ENCODE measurements around the gene PIAS1.

Gene PIAS1

DNA sequence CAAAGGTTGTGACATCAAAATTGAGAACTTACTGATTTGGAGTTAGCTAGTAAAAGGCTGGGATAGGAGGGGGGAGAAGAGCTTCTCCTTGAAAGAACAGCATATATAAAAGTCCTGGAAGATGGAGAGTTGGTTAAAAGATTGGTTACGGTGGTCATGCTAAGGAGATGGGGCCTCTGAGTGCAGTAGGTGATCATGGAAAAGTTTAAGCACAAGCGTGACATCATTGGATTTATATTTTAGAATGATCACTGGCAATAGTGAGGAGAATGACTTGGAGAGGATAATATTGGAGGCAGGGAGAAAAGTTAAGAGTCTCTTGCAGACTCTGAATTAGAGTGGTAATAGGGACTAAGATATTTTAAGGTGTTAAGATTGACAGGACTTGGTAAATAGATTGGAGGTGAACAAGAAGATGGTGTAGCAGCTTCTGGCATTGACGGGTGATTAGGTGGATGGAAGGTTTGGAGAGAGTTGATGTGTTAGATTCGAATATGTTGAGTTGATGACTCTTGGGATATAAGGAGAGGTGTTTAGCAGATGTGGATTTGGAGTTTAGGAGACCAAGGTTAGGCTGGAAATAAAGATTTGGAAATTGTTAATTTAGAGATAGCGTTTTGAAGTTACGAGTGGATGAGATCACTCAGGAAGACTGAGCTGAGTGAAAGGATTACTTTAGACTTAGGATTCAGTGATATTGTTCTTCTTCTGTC, 19.6 kb downstream of the PIAS1 start:
- no peak for DNase-seq

DNA sequence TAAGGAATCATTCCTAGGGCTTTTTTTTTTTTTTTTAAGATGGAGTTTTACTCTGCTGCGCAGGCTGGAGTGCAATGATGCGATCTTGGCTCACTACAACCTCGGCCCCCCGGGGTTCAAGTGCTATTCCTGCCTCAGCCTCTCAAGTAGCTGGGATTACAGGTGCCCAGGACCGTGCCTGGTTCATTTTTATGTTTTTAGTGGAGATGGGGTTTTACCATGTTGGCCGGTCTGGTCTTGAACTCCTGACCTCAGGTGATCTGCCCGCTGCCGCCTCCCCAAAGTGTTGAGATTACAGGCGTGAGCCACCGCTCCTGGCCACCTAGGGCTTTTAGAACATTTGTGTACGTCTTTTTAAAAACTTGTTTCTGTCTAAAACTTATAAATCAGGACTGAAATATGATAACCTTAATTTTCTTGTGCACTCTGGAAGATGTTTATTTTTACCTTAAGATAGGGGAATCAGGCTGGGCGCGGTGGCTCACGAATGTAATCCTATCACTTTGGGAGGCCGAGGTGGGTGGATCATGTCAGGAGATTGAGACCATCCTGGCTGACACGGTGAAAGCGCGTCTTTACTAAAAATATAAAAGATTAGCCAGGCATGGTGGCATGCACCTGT, 21.8 kb downstream of the PIAS1 start:
- no peak for DNase-seq

DNA sequence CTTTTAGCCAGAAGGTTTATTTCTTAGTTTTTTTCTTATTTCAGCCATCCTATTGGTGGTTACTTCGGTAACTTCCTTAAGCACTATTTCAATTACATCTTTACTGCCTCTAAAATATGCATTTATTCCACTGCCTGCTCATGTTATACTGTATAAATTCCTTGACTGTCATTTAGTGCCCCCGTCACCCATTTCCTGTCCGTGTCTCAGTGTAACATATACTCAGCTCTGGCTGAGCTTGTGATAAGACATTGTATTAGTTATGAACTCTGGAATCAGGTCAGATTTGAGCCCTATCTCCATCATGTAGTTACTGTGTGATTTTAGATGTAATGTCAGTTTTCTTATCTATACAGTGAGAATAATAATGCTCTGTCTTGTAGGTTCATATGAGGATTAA, 24.2 kb downstream of the PIAS1 start:
- DNase-seq, result no peak

DNA sequence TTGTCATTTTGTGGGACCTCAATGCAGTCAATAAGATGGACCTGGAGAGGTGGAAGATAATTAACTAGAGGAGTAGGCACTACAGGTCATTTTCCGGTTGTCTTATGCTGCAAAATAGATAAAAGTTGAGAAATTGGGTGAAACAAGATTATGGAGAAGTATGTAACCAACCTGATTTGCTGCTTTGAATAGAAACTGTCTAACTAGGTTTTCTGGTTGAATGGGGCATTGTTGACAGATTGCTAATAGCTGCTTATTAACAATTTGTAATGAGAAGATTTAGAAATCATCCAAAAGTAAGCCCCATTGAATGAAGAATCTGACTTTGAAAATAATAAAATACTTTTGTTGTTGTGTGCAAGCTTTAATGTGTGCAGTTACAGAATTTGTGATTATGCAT, 26.2 kb downstream of the PIAS1 start:
- DNase-seq, result no peak

DNA sequence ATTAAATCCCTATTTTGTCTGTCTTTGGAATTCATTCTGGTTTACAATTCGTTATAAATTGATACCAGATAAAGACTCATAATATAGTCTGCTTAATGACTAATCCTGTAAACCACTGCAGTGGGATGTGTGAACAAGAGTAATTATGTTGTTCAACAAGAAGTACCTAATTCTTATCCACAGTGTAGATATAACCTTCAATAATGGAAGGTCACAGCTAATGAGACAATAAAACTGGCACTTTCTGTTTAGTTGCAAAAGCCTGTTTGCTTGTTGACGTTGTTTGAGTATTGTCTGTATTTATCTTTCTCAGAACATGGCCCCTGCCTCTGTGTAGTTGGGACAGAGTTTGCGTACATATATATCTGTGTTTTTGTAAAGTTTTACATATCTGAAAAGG, 26.7 kb downstream of the PIAS1 start:
- DNase-seq, result no peak

DNA sequence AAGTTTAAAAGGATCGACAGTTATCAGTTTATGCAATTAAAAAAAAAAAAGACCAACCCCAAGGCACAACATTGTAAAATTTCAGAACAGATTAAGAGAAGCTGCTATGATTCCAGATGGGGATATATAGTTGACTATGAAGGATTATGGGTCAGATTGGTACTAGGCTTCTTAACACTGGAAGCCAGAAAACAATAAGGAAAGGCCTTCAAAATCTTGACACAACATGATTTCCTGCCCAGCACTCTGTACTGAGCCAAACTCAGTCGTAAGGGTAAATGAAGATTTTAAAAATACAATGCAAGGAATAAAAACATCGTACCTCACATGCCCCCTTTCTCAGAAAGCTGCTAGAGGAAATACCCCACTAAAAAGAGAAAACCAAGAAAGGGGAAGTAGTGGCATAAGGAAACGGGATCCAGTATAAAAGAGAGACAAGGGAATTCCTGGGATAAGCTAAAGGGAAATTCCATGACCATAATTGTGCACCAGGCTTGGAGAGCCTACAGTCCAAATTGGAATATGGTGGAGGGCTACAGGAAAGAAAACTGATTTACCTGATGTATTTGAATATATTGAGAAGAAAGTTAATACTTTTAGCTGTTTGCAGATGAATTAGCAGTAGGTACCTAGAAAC, 27.9 kb downstream of the PIAS1 start:
- no peak for DNase-seq

DNA sequence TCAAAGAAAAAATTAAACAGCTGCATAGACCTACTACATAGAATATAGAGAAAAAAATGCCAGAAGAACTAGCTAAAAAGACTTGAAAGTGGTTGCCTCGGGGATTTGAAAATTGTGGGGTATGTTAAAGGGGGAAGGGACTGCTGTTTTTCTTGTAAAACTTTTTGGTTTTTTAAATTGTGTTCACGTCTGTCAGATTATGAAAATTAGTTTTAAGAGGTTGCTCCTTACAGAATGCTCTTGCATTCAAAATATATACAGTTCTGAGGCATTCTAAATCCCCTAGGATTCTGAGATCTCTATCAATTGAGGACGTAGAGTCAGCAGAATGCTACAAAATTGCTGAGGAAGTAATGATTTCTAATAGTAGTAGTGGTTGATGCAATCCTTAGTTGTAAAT, 28.6 kb downstream of the PIAS1 start:
- no peak for DNase-seq

DNA sequence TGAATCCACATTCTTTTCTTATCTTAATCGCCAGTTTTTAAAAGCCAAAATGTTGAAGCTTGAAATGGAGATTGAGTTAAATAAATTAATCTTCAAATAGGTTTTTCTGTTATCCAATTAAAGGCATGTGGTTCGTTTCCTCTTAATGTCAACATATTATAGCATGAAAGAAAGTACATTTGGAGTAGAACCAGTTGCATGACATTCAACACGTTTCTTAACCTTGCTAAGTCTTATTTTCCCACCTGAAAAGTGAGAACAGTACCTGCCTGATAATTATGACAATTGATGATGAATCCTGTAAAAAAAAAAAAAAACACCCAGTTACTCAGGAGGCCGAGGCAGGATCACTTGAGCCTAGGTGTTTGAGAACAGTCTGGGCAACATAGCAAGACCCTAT, 29.3 kb downstream of the PIAS1 start:
- DNase-seq, result no peak

DNA sequence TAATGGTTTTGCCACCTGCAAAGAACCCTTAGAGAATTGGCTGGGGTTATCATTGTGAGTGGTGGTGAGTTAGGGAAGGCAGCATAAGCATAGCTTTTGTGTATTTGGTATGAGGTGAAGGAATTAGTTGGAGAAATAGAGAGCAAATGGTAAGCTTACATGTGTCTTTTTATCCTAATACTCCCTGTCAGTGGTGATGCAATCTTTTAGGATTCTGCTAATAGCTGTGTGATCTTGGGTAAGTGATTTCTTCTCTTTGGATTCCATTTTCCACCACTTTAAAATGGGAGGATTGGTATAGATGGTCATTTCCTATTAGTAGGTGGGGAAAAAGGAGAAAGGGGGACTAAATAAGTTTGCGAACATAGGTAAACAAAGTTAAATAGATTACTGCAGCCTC, 30.9 kb downstream of the PIAS1 start:
- DNase-seq, result no peak

DNA sequence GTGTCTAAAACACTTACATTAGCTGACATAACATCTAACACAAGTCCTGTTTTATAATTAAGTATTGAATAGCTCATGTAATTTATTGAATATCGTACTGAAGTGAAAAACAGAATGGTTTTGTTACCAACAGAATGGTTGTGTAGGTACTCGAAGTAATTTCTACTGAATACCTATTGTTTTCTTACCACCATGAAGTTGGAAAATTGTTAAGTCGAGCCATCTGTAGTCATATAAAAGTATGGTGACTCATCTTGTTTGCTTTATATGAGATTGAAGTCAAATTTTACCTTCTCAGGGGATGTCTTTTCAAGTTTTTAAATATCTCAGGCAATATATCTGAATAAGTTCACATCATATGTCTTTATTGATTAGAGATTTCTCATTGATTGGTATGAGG, 37.6 kb downstream of the PIAS1 start:
- DNase-seq, result no peak

DNA sequence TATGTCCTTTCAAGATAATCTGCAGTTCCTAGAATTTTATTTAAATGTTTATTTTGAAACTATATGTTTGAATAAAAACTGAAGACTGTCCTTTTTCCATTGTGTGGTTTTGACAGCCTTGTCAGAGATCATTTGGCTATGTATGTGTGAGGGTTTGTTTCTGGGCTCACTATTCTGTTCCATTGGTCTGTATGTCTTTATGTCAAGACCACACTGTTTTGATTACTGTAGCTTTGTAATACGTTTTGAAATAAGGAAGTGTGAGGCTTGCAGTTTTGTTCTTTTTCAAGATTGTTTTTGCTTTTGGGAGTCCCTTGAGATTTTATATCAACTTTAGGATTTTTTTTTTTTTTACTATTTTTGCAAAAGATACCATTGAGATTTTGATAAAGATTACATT, 42.0 kb downstream of the PIAS1 start:
- no peak for DNase-seq

DNA sequence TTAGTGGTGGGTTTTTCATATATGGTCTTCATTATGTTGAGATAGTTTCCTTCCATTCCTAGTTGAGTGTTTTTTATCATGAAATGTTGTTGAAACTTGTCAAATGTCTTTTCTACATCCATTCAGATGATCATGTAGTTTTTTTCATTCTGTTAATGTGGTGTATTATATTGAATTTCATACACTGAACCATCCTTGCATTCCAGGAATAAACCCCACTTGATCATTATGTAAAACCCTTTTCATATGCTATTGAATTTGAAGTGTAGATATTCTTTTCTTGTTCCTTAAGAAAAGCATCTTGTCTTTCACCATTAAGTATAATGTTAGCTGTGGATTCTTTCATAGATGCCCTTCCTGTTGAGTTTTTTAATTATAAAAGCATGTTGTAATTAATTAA, 42.9 kb downstream of the PIAS1 start:
- no peak for DNase-seq

DNA sequence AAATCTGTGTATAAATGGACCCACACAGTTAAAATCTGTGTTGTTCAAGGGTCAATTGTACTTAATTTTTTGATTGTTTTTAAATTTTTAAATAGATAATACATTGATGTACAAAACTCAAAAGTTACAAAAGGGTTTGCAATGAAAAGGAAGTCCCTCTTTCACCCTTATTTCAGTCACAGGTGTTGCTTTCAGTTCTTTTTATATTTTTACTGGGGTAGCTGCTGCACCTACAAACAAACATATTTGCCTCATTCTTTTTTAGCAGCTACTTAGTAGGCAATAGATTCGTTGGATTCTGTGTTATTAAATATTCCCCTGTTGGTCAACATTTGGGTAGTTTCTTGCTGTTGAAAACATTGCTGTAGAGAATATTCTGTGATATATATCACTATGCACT, 44.4 kb downstream of the PIAS1 start:
- no peak for DNase-seq

DNA sequence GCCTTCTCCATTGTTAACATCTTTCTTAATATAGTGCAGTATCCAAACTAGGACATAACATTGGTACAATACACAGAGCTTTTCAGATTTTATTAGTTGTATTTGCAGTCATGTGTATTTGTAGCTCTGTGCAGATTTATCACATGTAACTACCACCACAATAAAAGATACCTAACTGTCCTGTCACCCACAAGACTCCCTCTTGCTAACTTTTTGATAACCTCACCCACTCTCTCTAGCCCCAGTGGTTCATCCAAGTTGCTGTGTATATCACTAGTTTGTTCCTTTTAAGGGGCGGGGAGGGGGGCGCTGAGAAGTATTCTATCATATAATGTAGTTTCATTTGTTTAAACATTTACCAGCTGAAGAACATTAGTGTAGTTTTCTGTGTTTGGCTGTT, 46.1 kb downstream of the PIAS1 start:
- DNase-seq, result no peak

DNA sequence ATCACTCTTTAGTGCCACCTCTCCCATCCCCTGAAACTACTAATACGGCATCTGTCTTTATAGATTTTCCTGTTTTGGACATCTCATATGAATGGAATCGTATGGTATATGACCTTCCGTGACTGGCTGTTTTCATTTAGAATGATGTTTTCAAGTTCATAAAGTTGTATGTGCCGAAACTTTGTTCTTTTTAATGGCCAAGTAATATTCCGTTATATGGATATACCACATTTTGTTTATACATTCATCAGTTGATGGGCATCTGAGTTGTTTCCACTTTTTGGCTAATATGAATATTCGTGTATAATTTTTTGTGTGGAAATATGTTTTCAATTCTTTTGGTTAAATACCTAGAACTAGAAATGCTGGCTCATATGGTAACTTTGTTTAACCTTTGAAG, 49.5 kb downstream of the PIAS1 start:
- no peak for DNase-seq

DNA sequence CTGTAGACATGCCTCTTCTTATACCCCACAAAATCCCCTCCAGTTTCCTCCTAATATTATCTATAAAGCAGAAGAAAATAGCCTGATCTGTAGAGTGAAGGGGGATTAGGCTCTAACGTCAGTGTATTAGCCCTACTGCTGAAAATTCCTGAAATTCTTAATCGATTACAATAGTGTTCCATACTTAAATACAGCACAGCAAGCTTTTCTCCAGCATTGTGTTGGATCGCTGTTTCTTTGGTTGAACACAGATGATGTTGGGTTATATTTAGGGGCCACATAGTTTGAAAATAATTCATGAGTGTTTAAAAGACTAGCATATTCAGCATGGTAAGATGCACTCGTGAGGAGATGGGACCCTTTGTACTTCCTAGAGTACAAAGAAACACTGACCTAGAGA, 52.5 kb downstream of the PIAS1 start:
- DNase-seq, result no peak

DNA sequence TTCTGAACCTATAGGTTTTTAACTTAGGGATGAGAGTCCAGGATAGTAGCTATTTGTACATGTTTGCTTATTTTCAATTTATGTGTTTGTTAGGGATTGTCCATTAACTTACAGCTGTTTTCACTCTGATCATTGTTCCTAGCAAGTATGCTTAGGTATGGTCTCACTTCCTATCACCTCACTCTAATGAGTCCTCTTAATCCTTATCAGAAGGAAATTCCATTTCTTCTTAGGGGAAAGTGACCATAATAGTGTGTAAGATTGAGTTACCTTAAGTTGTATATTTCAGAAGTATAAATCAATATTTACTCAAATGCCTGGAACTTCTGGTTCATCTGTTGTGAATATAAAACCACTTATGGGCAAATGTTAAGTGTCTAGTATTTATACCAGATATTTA, 53.0 kb downstream of the PIAS1 start:
- DNase-seq, result no peak

DNA sequence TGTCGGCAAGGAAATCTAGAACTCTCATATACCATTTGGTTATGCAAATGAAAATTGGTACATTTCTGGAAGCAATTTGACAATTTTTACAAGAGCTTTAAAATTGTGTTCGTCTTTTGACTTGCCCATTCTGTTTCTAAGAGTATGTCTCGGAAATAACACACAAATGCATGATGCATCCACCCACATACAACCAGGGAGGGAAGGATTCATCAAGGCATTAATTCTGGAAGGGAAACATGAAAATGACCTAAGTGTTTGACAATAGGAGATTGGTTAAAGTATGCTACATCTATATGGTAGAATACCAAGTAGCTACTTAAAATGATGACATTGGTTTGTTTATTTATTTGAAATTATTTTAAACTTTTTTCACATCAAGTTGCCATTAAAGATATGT, 58.6 kb downstream of the PIAS1 start:
- DNase-seq, result peak; percentile 7

DNA sequence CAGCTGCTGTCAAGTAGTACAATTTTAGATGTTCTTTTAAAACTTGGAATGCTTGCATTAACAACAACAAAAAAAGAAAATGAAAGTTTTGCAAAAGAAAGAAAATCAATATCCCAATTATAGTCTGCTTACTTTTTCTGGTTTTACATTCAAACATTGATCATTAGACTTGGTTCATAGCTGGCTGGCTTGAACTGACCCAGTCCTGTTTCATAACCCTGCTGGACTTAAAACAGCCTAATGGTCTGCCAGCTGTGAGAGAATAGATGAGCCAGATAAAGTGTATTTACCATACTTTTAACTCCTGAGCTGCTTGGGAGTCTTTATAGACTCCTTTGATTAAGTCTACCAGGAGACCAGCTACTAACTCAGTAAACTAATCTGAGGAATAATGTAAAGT, 59.2 kb downstream of the PIAS1 start:
- peak; percentile 1 for DNase-seq

DNA sequence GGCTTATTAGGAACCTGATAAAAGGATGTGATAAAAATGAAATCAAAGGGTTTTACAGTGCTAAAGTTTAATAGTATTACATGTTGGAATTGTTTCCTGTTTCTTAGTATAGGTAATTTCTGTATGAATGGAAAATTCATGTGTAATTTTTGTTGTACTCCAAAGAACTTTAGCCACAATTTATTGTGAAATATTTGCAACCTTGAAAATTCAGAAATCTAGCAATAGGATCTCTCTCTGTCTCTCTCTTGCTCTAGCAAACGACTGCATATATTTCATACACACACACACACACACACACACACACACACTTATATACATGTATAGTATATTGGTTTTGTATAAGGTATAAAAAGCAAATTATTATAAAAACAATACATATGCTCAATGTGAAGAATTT, 59.6 kb downstream of the PIAS1 start:
- no peak for DNase-seq

DNA sequence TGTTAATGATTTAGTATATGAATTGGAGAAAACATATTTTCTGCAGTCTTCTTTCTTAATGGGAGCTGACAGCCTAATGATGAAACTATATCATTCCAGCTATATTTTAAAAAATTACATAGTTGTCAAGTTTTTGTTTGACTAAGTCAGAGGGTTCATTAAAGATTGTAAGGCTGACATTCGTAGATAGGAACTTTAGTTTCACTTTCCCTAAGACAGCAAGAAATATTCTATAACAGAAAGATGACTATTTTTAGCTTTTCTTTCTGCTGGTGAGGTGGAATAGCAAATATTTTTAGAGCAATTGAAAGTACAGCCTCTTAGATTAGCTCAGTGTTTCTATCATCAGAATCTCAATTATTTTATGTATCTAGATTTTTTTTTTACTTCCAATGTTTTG, 60.2 kb downstream of the PIAS1 start:
- no peak for DNase-seq

DNA sequence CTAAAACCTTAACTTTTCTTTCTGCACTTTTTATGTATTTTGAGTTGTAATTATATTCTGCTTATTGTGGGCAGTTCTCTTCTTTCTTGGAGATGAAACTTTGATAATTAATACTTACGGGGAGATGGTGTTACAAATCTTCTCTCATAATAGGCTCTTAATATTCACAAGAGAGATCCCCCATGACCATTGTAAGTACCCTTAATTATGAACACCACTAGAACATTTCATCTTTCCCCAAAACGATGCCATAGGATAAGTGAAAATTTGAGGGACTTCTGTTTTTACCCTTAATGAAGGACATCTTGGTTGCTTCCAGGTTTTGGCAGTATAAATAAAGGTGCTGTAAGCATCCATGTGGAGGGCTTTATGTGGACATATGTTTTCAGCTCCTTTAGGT, 60.7 kb downstream of the PIAS1 start:
- DNase-seq, result no peak

DNA sequence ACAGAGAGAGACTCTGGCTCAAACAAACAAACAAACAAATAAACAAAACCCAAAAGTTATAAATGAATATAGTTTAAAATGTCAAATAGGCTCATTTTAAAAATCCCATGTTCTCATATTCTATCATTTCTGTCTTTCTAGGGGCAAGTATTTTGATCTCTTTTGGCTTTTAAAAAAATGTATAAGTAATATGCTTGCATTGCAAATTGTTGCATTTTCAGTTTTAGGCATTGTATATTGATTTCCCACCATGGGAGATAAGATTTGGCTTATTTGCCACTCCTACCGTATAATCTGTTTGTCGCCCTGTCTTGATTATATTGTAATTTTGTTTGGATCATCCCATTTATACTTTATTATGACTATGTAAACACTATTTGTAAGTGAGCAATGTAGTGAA, 70.6 kb downstream of the PIAS1 start:
- DNase-seq, result no peak

DNA sequence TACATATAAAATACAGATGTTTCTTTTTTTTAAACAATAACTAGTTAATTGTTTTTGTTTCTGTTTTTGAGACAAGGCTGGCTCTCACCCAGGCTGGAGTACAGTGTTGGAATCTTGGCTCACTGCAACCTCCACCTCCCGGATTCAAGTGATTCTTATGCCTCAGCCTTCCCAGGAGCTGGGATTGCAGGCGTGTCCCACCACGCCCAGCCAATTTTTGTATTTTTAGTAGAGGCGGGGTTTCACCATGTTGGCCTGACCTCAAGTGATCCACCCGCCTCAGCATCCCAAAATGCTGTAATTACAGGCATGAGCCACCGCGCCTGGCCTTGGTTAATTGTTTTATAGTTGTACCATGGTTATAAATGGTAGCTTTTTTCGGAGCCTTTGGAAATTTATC, 72.3 kb downstream of the PIAS1 start:
- DNase-seq, result no peak

DNA sequence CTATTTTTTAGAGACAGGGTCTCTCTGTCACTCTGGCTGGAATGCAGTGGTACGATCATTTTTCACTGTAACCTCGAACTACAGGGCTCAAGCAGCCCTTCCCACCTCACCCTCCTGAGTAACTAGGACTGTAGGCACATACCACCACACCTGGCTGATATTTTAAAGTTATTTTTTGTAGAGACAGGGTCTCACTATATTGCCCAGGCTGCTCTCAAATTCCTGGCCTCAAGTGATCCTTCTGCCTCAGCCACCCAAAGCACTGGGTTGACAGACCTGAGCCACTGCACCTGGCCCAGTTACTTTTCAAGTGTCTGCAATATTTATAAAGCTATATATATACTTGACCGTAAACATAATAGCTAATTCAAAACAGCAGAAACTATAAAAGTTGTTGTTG, 75.0 kb downstream of the PIAS1 start:
- no peak for DNase-seq

Data from NCI-H526 treated with DMSO at 0.1 percent for 48 hours (cell line).